ENCODE data around the gene FMO4. TPM values are rescaled to one million over a fixed set of nuclear protein-coding genes. Genes with fewer than 3 reads are reported as not detected.
"Not testable (repeated sequence)": the region's sequence is repeated elsewhere in the genome, so short reads cannot be mapped to it uniquely, and the experiment has no call there.

FMO4 gene
- total RNA-seq, 1 donor from 2014 or later: 1.1 TPM

GRCh38 chr1:171292799-171293198 is 21.2 kb upstream of the FMO4 start:
- DNase-seq (ENCODE audit: low read depth): peak; percentile 6
- Mint-ChIP-seq H3K27ac (ENCODE audit: unreplicated experiment) (no peak overlapping the region), H3K4me1 (ENCODE audit: low read depth, unreplicated experiment) (no peaks in the 10 kb centered on the region), H3K36me3 (ENCODE audit: low read depth, unreplicated experiment) (no peaks in the 10 kb centered on the region), H3K4me3 (ENCODE audit: unreplicated experiment) (no peak overlapping the region), H3K9me3 (ENCODE audit: unreplicated experiment) (peaks cover 3% of the 10 kb centered on the region), H3K27me3 (ENCODE audit: low read depth, unreplicated experiment) (no peaks in the 10 kb centered on the region)
- Histone ChIP-seq H3K4me2 (ENCODE audit: low read length) (no peak overlapping the region), H3K79me2 (ENCODE audit: insufficient read depth, low read length) (no peaks in the 10 kb centered on the region), H3K9me3 (ENCODE audit: insufficient read depth, low read depth, low read length) (no peaks in the 10 kb centered on the region), H3K9ac (ENCODE audit: low read length) (no peak overlapping the region), H3K27ac (ENCODE audit: low read depth, low read length) (no peak overlapping the region), H3K36me3 (ENCODE audit: insufficient read depth, low read length) (no peaks in the 10 kb centered on the region), H3K27me3 (ENCODE audit: insufficient read depth, low read length) (peaks cover 2% of the 10 kb centered on the region), H2AFZ (ENCODE audit: low read depth, low read length) (no peak overlapping the region), H3K4me1 (ENCODE audit: insufficient read depth, low read length) (no peaks in the 10 kb centered on the region), H4K20me1 (ENCODE audit: insufficient read depth, low read length) (no peaks in the 10 kb centered on the region), H3K4me3 (ENCODE audit: insufficient read depth, low read depth, low read length) (no peak overlapping the region)
- no peak for TF ChIP-seq CTCF (IDR thresholded peaks at IDR 0.05; ENCODE audit: insufficient read depth, low read depth, low read length)
- FAIRE-seq: no peak

GRCh38 chr1:171295383-171295782 is 18.6 kb upstream of the FMO4 start:
- not testable (repeated sequence) for FAIRE-seq; H3K27me3 Mint-ChIP-seq (ENCODE audit: low read depth, unreplicated experiment); H3K27ac Mint-ChIP-seq (ENCODE audit: unreplicated experiment); H3K4me1 Mint-ChIP-seq (ENCODE audit: low read depth, unreplicated experiment); H3K27me3 ChIP-seq (ENCODE audit: insufficient read depth, low read length); H2AFZ ChIP-seq (ENCODE audit: low read depth, low read length); H3K36me3 ChIP-seq (ENCODE audit: insufficient read depth, low read length); H3K4me3 ChIP-seq (ENCODE audit: insufficient read depth, low read depth, low read length); H3K79me2 ChIP-seq (ENCODE audit: insufficient read depth, low read length); H4K20me1 ChIP-seq (ENCODE audit: insufficient read depth, low read length); H3K4me2 ChIP-seq (ENCODE audit: low read length); H3K9me3 ChIP-seq (ENCODE audit: insufficient read depth, low read depth, low read length); H3K9ac ChIP-seq (ENCODE audit: low read length); H3K36me3 Mint-ChIP-seq (ENCODE audit: low read depth, unreplicated experiment); DNase-seq (ENCODE audit: low read depth); H3K27ac ChIP-seq (ENCODE audit: low read depth, low read length); H3K4me1 ChIP-seq (ENCODE audit: insufficient read depth, low read length); H3K4me3 Mint-ChIP-seq (ENCODE audit: unreplicated experiment)
- peaks cover 13% of the 10 kb centered on the region for H3K9me3 Mint-ChIP-seq (ENCODE audit: unreplicated experiment)

DNA sequence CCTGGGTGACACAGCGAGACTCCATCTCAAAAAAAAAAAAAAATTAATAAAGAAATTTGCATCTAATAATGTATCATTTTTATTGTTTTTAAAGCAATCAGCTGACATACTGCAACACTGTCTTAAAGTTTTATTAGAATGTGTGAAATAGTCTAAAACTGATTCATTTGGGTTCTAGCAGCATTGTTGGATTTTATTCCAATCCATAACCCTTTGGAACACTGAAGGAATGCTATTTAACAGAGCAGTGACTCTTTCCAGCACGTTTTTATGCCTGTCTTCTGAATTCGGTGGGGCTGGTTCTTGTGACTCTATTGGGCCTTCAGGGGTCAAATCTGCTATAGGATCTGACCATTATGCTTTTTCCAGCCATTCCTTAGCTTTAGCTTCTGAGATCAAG is 18.2 kb upstream of the FMO4 start:
- Mint-ChIP-seq H3K4me3 (ENCODE audit: unreplicated experiment) (no peak overlapping the region), H3K27me3 (ENCODE audit: low read depth, unreplicated experiment) (no peaks in the 10 kb centered on the region), H3K27ac (ENCODE audit: unreplicated experiment) (no peak overlapping the region), H3K4me1 (ENCODE audit: low read depth, unreplicated experiment) (no peaks in the 10 kb centered on the region), H3K9me3 (ENCODE audit: unreplicated experiment) (peaks cover 13% of the 10 kb centered on the region), H3K36me3 (ENCODE audit: low read depth, unreplicated experiment) (peaks cover 3% of the 10 kb centered on the region)
- H3K9me3 ChIP-seq (ENCODE audit: insufficient read depth, low read depth, low read length): peaks cover 4% of the 10 kb centered on the region
- H3K4me1 ChIP-seq (ENCODE audit: insufficient read depth, low read length): no peaks in the 10 kb centered on the region
- H4K20me1 ChIP-seq (ENCODE audit: insufficient read depth, low read length): no peaks in the 10 kb centered on the region
- DNase-seq (ENCODE audit: low read depth) (no peak), FAIRE-seq (no peak)
- no peak overlapping the region for H2AFZ ChIP-seq (ENCODE audit: low read depth, low read length)
- no peak overlapping the region for H3K9ac ChIP-seq (ENCODE audit: low read length)
- no peak overlapping the region for H3K27ac ChIP-seq (ENCODE audit: low read depth, low read length)
- no peak overlapping the region for H3K4me3 ChIP-seq (ENCODE audit: insufficient read depth, low read depth, low read length)
- no peak for TF ChIP-seq EZH2 (IDR thresholded peaks at IDR 0.05; ENCODE audit: insufficient read depth, low read length)
- TF ChIP-seq CTCF (IDR thresholded peaks at IDR 0.05; ENCODE audit: insufficient read depth, low read depth, low read length): no peak
- no peaks in the 10 kb centered on the region for H3K36me3 ChIP-seq (ENCODE audit: insufficient read depth, low read length)
- no peaks in the 10 kb centered on the region for H3K79me2 ChIP-seq (ENCODE audit: insufficient read depth, low read length)
- H3K27me3 ChIP-seq (ENCODE audit: insufficient read depth, low read length): peaks cover 2% of the 10 kb centered on the region
- no peak overlapping the region for H3K4me2 ChIP-seq (ENCODE audit: low read length)

All from astrocyte (in vitro differentiated cells and primary cell).